Measurements from ENCODE around the gene MEGF11.

Gene MEGF11

GRCh38 chr15:66238318-66238717, 15.2 kb downstream of the MEGF11 start:
- no peak for DNase-seq

GRCh38 chr15:66237513-66238235, 15.9 kb downstream of the MEGF11 start:
- no peak for DNase-seq

- DNase-seq, result no peak
Measured at GRCh38 chr15:66236806-66237375, 16.7 kb downstream of the MEGF11 start.

- no peak for DNase-seq
Measured at GRCh38 chr15:66235866-66236265, 17.7 kb downstream of the MEGF11 start.

GRCh38 chr15:66234798-66235197, 18.8 kb downstream of the MEGF11 start:
- no peak for DNase-seq

GRCh38 chr15:66233487-66234415, 19.8 kb downstream of the MEGF11 start:
- no peak for DNase-seq

- DNase-seq, result no peak
Measured at GRCh38 chr15:66232267-66232625, 21.3 kb downstream of the MEGF11 start.

- no peak for DNase-seq
Measured at GRCh38 chr15:66231394-66232266, 21.9 kb downstream of the MEGF11 start.

- DNase-seq, result no peak
Measured at GRCh38 chr15:66229790-66230465, 23.6 kb downstream of the MEGF11 start.

- no peak for DNase-seq
Measured at GRCh38 chr15:66228807-66229735, 24.5 kb downstream of the MEGF11 start.

GRCh38 chr15:66226736-66227135, 26.8 kb downstream of the MEGF11 start:
- DNase-seq, result no peak

- no peak for DNase-seq
Measured at GRCh38 chr15:66225656-66226274, 27.8 kb downstream of the MEGF11 start.

- DNase-seq, result no peak
Measured at GRCh38 chr15:66224946-66225345, 28.6 kb downstream of the MEGF11 start.

GRCh38 chr15:66222273-66223198, 31.0 kb downstream of the MEGF11 start:
- DNase-seq, result no peak

GRCh38 chr15:66221126-66221525, 32.4 kb downstream of the MEGF11 start:
- DNase-seq, result no peak

GRCh38 chr15:66220601-66221000, 32.9 kb downstream of the MEGF11 start:
- DNase-seq, result no peak

- no peak for DNase-seq
Measured at GRCh38 chr15:66219339-66219738, 34.2 kb downstream of the MEGF11 start.

GRCh38 chr15:66216806-66217205, 36.7 kb downstream of the MEGF11 start:
- no peak for DNase-seq

GRCh38 chr15:66215811-66216210, 37.7 kb downstream of the MEGF11 start:
- DNase-seq, result no peak

Data from CD4-positive, alpha-beta T cell treated with Interleukin-4 for 1 hour (primary cell).